HG03565 (cell line): ENCODE measurements around the gene SORBS1.
"Not testable (repeated sequence)": the region's sequence is repeated elsewhere in the genome, so short reads cannot be mapped to it uniquely, and the experiment has no call there.

Experiments used
- ATAC-seq: cut with Tn5 transposase; IDR thresholded peaks from one replicate; pipeline ENCODE4 v1.9.1; 2021; ENCODE audit warnings: mild to moderate bottlenecking, moderate library complexity; ENCODE audit not compliant: unreplicated experiment

The SORBS1 gene

DNA sequence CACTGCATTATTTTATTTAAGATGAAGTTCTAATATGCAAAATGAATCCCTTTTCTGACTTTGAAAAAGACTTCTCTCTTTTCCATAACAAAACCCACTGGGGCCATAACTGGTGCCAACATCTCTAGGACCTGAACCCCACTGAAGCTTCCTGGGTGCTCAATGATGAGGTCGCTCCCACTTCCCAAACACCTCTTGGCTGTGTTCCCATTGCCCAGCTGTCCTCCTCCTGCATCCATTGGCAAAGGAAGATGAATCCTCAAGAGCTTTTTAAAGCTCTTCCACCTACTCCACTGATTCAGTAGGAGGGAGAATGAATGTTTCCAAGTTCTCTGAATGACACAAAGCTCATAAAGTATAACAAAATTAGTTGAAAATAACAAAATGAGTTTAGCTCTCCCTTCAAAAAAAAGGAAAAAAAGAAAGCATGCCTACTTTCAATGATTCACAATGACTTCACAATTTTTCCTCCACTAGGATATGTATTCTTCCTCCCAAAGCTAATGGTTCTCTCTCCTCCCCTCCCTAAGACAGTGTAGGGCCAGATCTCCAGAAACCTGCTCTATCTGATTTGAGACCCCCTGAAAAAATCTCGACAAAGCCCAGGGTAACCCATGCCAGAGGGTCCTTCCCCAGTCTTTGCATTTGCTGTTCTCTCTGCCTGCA, 64.8 kb downstream of the SORBS1 start:
- ATAC-seq, result no peak

DNA sequence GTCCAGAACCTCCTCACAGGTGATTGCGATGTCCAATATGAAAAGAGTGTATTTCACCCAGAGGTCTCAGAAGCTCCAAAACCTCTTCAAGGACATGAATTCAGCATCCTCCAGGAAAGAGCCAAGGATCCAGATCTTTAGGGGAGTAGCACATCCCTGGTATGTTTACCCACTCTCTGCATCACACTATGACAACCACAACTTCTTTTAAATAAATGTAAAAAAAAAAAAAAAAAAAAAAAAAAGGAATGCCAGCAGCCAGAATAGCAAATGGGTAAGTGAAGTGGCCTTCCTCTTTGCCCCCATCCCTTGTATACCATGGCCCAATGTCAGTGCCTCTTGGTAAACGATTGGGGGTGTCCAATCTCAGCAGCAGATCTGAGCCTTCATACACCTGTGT, 67.3 kb downstream of the SORBS1 start:
- ATAC-seq, result no peak

DNA sequence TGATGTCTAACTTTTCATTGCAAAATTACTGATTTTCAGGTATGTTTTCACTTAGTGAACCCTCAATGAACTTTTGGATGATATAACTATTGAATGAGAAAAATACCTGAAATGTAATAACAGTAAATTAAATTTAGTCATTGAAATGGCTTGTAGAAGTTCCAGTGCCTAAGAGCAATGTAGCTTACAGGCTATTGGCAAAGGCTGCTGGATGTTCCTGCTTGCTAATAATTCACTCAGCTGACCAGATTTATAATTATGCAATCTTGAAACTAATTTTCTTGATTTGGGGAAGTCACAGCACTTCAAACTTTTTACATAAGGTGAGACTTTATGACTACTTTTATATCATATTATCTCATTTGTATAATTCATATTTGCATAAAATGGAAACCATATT, 73.2 kb downstream of the SORBS1 start:
- ATAC-seq, result no peak

DNA sequence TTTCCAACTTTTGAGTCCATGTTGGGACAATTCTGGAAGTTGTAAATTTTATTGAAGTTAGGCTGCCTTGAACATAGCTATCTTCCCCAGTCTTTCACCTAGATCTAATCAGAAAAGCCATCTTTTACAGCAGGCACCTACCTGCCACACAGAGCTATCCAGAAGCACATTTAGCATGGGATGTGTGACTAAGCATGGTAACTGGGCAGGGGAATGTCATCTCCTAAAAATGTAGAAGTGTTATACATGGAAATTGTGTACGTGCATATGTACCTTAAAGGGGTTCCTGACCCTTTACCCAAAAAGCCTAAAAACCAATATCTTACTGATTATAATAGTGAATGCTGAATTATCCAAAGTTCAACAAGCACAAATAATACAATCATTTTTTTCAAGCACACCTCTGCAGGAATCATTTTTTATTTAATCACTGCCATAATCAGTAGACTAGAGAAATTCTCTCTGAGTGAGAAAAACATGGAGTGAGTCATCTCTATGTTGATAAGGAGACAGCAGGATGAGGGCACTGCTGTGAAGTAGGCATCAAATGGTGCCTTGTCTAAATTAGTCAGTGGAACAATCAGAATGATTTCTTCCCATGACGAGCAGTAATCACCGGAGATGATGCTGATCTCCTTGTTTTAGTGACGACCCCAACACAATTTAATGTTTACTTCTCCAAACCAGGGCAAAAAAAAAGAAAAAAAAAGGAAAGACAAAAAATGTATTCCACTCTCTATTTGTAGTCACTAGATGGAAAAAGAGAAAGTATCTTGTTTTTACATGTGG, 75.9 kb downstream of the SORBS1 start:
- no peak for ATAC-seq

DNA sequence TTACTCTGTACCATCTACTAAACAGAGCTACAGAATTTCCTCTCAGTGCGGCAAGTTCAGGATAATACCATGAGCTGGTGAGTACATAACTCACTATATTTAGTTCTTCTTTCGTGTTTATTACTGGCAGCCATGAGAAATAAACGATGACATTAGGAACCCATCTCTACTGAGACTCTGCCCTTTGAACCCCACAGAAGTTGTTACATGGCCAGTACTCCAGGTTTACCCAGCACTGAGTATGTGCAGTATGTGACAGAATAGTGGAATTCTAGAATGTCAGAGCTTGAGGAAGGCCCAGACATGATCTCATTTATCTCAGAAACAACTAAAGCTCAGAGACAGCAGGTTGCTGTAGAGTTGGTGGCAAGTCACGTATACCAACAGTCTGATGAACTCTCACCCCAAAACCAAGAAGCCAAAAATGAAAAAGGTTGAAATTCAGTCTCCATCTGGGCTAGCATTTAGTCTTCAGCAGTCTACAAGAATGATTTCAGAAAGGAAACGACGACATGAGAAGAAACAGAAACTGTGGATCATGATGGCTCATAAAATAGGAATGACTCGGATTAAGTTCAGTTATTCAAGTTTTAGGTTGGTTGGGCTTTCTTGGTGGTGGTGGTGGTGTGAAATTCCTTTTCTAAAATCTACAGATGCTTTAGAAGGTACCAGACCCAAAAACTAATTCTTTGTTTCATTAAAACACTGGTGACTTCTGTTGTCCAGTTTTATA, 78.5 kb downstream of the SORBS1 start:
- no peak for ATAC-seq

DNA sequence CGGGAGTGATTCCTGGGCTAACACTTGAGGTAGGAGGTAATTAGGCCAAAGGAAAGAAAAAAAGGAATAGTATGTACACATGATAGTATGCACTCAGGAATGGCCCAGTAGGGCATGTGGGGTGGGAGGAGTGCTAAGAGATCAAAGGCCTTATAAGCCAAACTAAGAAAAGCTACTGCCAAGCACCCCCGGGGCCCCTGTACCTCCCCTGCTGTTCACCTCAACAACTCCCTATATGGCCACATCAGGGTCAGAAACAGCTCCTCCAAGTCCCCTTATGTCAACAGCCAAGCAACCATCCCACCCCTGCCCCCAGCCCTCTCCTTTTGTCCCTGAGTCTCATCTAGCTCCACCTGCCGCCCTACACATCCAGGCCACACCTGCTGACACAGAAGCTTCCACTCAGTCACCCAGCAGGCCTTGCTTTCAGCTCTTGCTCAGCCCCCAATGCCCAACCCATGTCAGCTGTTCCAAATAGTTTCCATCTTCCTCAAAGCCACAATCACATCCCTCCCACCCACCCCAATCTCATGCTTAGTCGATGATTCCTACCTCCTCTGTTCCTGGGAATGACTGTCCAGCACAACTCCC, 80.2 kb downstream of the SORBS1 start:
- ATAC-seq, result no peak

DNA sequence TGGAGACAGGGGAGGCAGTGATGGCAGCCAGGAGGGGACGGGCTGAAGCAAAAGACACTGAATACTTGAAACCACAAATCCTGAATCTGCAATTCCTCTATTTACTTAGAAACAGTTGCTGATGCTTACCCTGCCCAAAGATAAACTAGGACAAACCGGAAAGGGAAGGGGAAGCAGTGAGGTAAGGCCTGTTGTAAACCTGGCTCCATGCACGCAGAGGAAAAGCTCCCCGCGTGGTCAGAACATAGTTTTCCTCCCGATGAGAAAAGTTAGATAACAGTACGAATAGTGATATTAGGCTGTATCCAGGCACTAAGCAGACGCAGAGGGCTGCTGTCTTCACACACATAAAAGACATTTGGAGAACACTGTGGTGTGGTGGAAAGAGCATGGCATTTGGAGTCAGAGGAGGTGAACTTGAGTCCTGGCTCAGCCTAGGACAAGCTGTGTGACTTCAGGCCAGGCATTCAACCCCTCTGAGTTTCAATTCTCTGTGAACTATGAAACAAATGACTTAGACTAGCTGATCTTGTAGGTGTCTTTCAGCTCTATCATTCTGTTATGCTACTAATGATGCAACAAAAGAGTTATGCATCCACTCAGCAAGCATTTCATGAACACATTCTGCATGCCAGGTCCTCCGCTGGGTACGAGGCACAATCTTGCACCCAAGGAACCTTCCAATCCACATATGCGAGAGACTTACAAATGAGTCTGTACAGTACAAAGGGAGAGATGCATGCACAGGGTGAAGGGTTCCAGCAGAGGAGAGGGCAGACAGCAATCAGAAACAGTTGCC, 80.9 kb downstream of the SORBS1 start:
- ATAC-seq, result no peak

DNA sequence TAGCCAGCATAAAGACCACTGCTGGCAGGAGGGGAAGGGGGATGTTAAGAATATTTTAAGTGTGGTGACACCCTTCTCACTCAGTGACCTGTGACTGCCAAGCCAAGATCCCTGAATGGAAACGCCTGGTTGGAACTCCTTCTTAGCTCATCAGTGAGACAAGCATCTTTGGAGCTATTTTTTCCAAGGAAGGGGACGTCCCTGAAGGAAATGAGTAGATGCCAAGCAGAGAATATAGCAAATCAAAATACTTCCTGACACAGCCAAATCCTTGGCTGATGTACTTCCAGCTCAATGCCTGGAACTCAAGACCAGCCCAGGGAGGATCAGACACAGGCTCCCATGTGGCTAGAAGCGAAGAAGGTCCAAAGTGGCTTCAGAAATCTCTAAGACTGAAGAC, 82.2 kb downstream of the SORBS1 start:
- no peak for ATAC-seq

DNA sequence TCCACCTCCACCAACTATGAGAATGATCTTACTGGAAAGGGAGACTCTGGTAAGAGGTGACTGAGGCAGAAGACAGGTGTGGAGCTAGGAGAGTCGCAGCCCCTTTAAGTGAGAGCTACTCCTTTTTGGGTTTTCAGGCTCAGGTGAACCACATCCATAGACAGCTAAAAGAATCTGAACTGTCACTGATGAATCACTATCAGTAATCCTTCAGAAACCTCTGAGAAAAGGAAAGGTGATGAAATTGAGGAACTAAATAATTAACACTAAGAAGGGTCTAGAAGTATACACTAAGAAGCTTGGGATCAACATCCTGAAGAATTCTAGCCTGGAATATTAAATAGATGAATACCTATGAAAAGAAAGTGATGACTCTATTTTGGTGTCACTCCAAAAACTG, 83.0 kb downstream of the SORBS1 start:
- ATAC-seq, result no peak

DNA sequence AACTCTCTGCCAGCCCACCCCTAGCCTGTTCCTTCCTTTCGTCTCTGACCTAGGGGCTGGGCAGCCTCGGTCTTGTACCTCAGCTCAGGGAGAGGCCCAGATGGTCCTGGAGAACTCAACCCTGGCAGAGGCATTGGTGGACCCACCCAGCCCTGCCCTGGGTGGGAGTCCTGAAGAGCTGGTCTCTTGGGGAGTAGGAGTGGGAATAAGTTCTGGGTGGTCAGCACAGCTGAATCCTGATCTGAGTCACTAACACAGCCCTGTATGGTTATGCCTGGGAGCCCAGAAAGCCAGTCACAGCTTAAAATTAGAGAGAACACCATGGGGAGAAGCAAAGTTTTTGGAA, 84.0 kb downstream of the SORBS1 start:
- no peak for ATAC-seq

DNA sequence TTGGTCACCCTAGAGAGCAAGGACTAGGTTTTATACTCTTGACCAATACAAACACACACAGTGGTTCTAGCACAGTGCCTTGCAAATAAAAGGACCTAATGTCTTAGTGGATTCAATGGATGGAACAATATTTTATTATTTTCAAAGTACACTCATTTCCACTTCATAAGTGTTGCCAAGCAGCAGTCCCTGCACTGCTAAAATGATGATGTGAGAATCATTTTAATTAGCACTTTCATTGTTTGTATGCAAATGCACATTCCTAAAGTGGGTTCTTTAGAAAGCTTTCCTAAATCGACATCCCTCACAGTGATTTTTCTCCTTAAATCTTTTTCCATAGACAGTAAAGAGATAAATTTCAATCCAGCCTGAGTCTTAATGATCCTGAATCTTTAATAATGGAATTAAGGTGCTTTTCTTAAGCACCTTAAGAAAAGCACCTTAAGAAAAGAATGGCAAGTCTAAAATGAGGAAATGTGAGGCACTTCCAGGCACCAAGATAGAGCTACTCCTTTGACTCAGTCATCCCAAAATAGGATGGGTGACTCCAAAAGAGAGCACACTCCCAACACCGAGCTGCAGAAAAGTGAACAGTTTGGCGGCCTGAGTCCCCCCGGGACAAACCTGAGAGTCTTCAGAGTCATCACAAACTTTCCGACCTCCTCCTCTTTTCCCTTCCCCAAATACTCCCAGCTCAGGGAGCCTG, 84.5 kb downstream of the SORBS1 start:
- ATAC-seq, result no peak

DNA sequence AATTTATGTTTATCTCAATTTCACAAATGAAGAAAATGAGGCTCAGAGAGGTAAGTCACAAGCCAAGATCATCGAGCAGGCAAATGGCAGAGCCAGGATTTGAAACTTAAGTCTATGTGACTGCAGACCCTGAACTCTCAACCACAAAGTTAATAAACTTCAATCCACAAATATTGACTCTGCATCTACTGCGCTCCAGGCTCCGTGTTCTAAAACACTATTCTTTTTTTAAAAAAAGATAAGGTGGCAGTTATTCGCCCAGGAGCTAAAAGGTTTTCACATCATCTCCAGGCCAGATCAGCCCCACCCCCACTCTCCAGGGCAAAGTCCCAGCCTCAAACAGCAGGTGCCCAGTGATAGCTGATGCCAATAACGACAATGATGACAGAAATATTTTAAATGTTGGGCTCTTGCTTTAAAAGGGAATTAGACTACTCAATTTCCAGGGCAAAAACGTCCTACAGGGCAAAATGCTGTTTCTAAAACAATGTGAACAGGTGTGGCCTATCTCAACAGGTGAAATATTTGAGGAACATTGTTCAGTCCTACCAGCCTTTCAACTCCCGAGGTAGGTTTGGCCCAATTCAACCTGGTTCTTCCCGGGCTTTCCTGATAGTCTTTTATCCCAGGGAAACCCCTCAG, 85.2 kb downstream of the SORBS1 start:
- no peak for ATAC-seq

DNA sequence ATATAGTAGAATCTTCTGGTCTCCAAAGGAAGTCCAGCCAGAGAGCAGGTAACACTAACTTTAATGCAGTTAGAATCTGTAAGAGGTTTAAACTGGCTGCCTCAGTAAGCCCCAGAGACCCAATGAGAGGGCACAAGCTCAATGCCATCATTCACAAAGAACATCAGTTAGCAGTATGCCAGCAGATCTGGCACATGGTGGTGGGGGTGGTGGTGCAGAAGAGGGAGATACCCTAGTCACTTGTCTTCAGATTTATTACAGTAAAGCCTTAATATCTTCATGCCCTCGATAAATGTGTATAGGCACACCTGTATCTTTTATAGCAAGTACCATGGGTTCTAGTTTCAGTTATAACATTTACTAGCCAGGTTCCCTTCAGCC, 86.2 kb downstream of the SORBS1 start:
- no peak for ATAC-seq

DNA sequence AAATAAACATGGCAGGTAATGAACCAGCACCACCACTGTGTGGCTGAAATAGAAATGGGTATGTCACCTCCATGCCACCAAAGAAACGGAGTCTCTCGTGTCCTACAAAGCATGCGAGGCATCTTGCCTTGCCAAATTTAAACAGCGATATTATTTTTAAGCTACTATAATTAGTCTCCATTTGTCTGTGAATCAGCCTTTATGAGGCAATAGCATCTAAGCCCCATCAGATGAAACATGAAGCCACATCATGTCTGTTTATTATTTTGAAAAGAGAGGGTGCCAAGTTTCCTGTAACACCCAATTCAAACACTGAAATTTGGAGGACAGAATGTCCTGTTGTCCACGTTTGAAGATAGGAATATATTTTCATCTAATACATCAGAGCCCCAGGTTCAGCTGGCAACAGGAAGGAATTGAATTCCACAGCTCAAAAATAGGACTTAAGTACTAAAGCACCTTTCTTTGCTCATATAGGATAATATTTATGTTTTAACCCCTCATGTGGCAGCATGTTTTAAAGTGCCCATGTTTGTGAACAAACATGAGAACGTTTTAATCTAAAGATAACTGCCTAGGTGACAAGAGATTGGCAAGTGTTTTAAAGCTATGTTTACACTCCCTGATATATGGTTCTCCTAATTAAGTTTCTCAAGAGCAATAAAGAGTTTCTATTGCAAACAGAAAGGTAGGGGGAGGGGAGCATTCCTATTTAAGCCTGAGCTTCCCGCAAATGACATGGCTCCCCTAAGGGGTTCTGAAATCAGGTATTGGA, 86.8 kb downstream of the SORBS1 start:
- ATAC-seq, result no peak

DNA sequence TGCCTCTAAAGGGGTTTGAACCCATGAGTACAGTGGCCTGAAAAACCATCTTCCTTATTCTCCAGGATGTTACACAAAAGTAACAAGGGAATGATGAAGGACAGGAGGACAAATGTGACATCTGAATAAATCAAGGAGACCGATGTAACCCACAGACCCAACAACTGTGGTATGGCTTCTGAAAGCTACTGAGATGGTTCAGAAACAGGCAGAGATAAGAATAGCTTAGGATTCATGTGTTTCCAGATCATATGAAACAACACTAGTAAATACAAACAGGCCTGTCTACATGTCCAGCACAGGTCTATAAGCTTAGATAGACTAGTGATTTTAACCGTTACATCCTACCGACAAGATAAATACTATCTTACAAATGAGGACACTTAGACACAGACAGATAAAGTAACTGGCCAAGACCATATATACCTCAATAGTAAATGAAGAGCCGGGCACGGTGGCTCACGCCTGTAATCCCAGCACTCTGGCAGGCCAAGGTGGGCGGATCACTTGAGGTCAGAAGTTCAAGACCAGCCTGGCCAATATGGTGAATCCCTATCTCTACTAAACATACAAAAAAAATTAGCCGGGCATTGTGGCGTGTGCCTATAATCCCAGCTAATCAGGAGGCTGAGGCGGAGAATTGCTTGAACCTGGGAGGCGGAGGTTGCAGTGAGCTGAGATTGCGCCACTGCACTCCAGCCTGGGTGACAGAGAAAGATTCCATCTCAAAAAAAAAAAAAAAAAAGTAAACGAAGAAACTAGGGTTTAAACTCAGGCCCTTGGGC, 88.7 kb downstream of the SORBS1 start:
- no peak for ATAC-seq

DNA sequence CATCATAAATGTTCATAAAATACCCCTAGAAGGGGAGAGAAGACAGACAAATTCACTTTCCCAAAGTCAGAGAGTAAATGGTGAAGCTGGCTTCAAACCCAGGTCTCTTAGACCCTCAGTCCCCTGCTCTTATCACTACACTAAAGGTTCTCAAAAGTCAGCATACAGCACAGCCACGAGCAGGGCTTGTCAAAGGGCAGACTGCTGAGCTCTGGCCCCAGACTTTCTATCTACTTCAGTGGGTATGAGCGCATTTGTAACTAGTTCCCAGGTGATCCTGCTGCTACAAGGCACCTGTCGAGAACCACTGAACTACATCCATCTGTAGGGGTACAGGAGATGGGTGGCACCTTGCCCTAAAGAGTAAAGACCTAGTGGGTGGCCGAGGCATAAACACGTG, 91.5 kb downstream of the SORBS1 start:
- ATAC-seq, result no peak

DNA sequence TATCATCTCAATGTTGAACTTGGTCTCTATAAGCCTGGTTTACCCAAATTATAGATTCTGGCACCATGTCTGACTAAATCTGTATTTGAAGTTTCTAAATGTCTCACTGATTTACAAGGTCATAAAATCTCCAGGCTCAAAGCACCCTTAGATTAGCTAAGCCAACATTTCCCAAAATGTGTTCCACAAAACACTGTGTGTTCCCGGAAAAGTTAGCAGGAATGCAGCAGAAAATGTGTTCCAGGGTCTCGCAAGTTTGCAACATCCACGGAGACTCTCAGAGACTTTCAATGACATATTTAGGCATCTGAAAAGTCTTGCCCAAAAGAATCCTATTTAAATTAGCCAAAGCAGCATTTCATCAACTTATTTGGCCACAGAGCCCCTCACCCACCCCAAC, 91.9 kb downstream of the SORBS1 start:
- no peak for ATAC-seq

DNA sequence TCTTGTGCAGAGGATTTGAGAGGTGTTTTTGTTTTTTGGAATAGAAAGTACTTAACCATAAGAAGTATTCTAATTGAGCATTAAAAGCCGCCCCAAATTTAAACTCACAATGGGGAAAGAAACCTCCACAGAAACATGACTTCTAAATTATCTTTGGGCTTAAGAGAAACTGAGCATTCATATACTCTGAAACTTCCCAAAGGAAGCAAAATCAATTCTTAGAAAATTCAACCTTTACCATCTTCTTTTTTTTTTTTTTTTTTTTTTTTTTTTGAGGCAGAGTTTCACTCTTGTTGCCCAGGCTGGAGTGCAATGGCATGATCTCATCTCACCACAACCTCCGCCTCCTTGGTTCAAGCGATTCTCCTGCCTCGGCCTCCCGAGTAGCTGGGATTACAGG, 93.5 kb downstream of the SORBS1 start:
- not testable (repeated sequence) for ATAC-seq
